HG03558 (cell line): ENCODE measurements around the gene AUP1.
"Not testable (repeated sequence)": the region's sequence is repeated elsewhere in the genome, so short reads cannot be mapped to it uniquely, and the experiment has no call there.

Experiments used
- ATAC-seq: cut with Tn5 transposase; IDR thresholded peaks from one replicate; pipeline ENCODE4 v1.9.1; 2021; ENCODE audit warnings: moderate number of reproducible peaks; ENCODE audit not compliant: unreplicated experiment; ENCODE audit errors: extremely low read depth

AUP1 gene, protein sequence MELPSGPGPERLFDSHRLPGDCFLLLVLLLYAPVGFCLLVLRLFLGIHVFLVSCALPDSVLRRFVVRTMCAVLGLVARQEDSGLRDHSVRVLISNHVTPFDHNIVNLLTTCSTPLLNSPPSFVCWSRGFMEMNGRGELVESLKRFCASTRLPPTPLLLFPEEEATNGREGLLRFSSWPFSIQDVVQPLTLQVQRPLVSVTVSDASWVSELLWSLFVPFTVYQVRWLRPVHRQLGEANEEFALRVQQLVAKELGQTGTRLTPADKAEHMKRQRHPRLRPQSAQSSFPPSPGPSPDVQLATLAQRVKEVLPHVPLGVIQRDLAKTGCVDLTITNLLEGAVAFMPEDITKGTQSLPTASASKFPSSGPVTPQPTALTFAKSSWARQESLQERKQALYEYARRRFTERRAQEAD

GRCh38 chr2:74529357-74530238 lies at the start of gene AUP1, which contains the start of gene HTRA2:
Gene AUP1, minus strand, starts transcription at chr2:74529706. Its CDS starts 77 bp downstream, at chr2:74529629.
Gene HTRA2, plus strand, starts transcription at chr2:74529933. Its CDS starts 74 bp downstream, at chr2:74530007.
- ATAC-seq = peak; percentile 56

- no peak for ATAC-seq
Observed at GRCh38 chr2:74578408-74578807, 48.9 kb upstream of the AUP1 start.

GRCh38 chr2:74577448-74577847 lies 47.9 kb upstream of the AUP1 start:
- ATAC-seq = no peak

DNA sequence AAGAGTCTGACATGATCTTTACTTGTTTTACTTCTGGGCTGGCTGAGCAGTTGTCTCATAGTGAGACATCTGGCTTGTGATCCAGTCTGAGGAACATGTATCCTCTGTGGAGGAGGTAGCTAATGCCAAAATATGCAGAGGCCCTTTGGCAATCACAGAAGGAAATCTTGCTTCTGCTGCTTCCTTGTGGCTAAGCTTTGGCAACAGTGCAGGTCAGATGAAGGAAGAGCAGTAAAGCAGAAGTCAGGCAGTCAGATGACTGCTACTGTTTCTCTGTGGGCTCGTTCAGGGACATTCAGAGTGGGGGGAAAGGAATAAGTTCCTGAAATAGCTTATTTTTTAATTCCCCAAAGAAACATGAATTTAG lies 47.3 kb upstream of the AUP1 start:
- ATAC-seq = no peak

DNA sequence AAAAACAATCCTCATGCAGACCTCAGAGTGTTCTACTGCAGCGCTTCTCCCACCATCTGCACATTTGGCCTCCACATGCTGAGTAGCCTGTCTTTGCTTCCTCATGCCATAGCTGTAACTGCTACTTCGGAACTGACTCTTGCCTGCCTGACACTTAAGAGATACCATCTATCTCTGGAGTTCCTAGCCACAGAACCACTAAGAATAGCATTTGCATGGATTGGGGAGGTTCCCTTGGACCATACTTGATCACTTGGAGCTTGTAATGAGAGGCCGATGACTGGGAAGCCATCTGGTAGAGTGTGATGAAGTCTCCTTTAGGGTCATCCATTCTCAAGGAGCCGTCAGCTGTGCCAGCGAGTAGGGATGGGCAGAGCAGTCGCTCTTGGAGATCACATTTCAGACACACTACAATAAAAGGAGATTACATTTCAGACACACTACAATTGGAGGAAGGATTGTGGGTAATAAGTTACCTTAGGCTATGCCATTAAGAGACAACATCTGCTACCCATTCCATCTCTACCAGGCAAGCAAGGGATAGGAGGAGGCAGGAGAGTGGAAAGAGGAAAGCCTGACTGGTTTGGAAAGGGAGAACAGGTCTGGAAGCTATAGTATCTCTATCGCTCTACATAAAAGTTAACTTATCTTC lies 46.8 kb upstream of the AUP1 start:
- ATAC-seq = no peak

- no peak for ATAC-seq
Observed at GRCh38 chr2:74575320-74575719, 45.8 kb upstream of the AUP1 start.

- no peak for ATAC-seq
Observed at GRCh38 chr2:74573747-74574562, 44.4 kb upstream of the AUP1 start.

GRCh38 chr2:74572178-74572925 lies 42.8 kb upstream of the AUP1 start:
- no peak for ATAC-seq

DNA sequence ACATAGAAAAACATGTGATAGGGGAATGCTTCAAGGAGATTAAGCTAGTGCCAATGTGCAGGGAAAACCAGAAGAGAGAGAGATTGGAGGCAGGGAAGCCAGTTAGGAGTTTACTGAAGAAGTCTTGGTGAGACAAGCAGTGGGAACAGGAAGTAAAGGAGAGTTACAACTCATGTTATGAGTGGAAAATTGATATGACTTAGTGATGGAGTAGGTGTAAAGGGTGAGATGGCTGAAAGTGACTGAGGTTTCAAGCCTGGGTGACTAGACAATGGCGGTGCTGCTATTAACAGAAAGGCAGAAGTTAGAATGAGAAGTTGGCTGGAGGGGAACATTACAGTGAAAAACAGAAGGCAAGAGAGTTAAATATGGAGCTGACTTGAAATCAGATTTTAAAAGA lies 41.6 kb upstream of the AUP1 start:
- peak; percentile 71 for ATAC-seq

- no peak for ATAC-seq
Observed at GRCh38 chr2:74569686-74570085, 40.2 kb upstream of the AUP1 start.

- no peak for ATAC-seq
Observed at GRCh38 chr2:74567881-74568280, 38.4 kb upstream of the AUP1 start.

DNA sequence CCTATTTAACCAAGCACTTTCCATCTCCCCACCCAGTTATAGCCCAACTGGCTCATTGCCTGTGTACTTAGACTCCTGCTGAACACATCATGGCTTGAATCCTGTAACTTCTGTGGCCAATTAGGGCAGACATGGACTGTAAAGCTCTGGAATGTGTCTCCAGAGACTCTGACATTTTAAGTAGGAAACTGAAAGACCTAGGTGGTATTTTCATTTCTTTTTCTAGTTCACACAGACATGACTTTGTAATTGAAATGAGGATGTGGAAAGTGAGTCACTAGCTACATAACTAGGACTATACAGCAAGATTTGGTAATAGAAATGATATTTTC lies 37.2 kb upstream of the AUP1 start:
- no peak for ATAC-seq

GRCh38 chr2:74566076-74566753 lies 36.7 kb upstream of the AUP1 start:
- no peak for ATAC-seq

DNA sequence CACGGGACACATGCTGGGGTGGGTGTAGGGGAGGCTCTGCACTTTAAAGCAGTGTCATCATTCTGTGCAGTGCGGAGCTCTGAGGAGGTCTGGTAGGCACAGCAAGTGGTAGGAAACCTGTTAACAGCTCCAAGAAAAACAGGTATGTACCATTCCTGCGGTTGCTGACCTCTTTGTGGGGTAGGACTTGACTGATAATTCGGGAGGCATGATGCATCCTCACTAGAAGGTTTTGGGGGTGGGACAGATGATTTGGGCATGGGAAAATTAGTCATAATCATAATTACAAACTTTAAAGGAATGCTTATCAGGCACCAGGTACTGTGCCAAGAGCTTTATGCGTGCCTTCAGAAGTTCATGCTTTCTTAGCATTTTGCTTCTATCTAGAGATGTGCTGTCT lies 34.7 kb upstream of the AUP1 start:
- no peak for ATAC-seq

- ATAC-seq = no peak
Observed at GRCh38 chr2:74562126-74562775, 32.7 kb upstream of the AUP1 start.

DNA sequence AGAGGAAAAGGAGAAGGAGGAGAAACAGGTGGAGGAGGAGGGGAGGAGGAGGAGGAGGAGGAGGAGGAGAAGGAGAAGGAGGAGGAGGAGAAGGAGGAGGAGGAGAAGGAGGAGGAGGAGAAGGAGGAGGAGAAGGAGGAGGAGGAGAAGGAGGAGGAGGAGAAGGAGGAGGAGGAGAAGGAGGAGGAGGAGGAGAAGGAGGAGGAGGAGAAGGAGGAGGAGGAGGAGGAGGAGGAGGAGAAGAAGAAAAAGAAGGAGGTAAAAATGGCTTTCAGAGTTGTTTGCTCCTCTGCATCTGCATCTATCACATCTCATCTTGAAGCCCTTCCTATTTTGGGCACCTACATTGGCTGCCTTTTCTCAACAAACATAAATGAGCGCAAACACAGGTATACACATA lies 31.5 kb upstream of the AUP1 start:
- ATAC-seq = not testable (repeated sequence)

GRCh38 chr2:74560591-74560990 lies 31.1 kb upstream of the AUP1 start:
- no peak for ATAC-seq

DNA sequence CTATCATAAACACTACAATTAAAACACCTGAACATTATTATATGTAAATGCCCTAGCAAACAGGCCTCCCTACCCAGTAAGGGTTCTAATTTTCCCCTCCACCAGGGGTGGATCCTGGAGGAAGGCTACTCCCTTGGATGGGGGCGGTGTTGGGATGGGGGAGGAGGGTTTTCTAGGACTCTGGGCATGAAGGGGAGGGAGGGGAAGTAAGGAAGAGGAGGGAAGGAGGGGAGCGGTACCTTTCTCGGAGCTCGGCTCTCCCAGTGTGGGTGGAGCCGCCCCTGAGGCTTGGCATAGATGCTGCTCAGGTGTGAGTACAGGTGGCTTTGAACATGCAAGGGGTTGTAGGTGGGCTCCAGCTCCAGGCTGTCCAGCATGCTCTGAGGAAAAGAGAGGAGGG lies 30.4 kb upstream of the AUP1 start:
- ATAC-seq = no peak
